Neural progenitor cell (in vitro differentiated cells): ENCODE results near the gene ZKSCAN4.

Source experiments
- CTCF ChIP-seq: fragments of 200-600 bp; sonication (generic); IDR thresholded peaks from 2 replicates; pipeline ENCODE4 v1.5.1; 2017; ENCODE audit warnings: antibody characterized with exemption, mild to moderate bottlenecking
- EZH2 ChIP-seq: fragments of 200-600 bp; sonication (generic); IDR thresholded peaks from 2 replicates; pipeline ENCODE4 v1.6.1; 2017; ENCODE audit warnings: antibody characterized with exemption, mild to moderate bottlenecking, moderate library complexity
- EZH2phosphoT487 ChIP-seq: fragments of 200-600 bp; sonication (generic); IDR thresholded peaks from 2 replicates; pipeline ENCODE4 v1.6.1; 2017; ENCODE audit warnings: antibody characterized with exemption

GRCh38 chr6:28274888-28275287, 22.8 kb upstream of the ZKSCAN4 start:
- TF ChIP-seq CTCF (no peak), EZH2phosphoT487 (no peak), EZH2 (no peak)
